NAMALWA (cell line): ENCODE data around the gene PSMB1.

ENCODE experiments used
- DNase-seq: peaks from one replicate; pipeline ENCODE4 v3.0.0-alpha.2; 2015; ENCODE audit warnings: low spot score

PSMB1 gene

DNA sequence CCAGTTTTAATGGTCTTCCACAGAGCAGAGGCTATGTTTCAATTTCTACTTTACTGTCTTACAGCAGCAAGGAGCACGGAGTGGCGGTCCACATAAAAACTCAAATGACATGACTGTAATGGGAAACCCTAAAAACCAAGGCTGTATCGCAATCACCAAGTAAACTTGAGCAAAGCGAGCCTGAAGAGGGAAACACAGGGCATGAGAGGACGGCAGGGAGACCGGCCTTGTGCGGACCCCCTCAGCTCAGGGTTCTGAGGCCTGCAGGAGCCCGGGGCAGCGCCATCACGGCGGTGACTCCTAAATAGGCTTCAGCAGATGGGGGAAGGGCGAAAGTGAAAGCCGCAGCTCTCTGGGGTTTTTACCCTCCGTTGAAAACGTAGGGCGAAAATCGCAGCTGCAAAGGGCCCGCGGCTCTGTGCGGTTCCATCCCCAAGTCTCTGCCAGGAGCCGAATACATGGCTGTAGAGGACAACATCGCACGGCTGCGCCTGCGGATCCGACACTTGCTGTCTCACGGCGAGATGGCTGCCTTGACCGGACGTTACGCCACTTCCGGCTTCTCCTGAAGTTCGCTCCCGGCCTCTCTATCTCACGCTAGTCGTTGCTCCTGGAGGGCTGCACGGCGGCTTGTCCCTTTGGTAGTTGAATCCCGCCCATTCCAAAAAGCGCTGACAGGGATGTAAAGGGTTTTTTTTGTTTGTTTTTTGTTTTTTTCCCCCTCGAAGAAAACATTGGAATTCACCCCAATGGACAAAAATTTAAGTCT is at the start of gene PSMB1:
Gene PSMB1 (minus strand): TSS at position 543 of the 769 bp plus-strand sequence. CDS start 65 bp downstream, at position 478.
- peak; percentile 91 for DNase-seq

DNA sequence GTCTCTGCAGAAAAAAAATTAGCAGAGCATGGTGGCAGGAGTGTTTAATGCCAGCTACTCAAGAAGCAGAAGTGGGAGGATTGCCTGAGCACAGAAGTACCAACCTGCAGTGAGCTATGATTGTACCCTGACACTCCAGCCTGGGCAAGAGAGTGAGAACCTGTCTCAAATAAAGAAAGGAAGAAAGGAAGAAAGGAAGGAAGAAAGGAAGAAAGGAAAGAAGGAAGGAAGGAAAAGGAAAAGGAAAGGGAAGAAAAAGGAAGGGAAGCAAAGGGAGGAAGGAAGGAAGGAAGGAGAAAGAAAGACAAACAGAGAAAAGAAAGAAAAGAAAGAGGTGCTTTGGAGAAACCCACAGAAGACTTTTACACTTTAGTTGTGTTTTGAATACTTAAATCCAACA is 44.2 kb upstream of the PSMB1 start:
- DNase-seq, result no peak

GRCh38 chr6:170596426-170596825 is 43.3 kb upstream of the PSMB1 start:
- DNase-seq, result no peak

DNA sequence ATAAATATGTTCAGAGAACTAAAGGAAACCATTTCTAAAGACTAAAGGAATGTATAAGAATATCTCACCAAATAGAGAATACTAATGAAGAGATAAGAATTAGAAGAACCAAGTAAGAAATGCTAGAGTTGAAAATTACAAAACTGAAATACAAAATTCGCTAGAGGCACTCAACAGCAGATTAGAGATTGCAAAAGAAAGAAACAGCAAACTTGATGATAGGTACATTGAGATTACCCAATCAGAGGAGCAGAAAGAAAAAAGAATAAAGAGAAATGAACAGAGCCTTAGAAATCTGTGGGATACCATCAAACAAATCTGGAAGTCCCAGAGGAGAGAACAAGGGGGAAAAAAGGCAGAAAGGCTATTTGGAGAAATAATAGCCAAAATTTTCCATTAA is 37.6 kb upstream of the PSMB1 start:
- no peak for DNase-seq

GRCh38 chr6:170584954-170585498 is 31.9 kb upstream of the PSMB1 start:
- DNase-seq, result no peak

DNA sequence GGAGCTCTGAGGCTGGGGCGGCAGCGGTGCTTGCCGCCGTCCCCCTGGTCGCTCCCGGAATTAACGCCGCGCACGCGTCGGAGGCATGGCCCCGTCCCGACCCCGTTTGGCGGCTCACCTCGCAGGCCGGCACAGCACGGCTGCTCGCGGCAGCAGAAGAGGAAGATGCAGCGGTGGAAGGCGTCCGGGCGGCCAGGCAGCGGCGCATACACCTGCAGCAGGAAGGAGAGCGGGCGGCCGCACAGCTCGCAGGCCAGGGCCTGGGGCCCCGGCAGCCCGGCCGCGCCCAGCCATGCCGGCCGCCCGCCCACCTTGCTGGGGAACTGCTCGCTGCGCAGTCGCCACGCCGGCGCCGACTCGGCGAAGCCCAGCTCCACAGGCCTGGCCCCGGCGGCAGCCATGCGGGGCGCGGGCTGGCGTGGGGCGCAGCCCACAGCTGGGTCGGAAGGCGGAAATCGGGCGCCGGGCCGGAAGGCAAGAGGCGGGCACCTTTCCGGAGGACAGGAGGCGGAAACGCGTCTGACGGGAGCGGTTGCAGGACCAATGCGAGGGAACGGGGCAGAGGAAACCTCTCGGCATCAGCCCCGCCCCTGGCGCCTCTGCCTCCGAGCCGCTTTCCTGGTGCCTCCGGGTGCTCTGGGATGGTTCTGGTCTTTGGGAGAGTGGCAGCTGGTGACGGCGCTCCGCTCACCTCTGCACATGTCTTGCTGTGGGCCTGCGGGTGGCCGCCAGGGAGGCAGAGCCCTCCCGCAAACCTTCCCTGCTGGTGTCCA is 31.3 kb upstream of the PSMB1 start, which contains the start of gene PDCD2:
Gene PDCD2 (minus strand): TSS at position 457 of the 773 bp plus-strand sequence. CDS start 56 bp downstream, at position 401.
- DNase-seq, result peak; percentile 94

DNA sequence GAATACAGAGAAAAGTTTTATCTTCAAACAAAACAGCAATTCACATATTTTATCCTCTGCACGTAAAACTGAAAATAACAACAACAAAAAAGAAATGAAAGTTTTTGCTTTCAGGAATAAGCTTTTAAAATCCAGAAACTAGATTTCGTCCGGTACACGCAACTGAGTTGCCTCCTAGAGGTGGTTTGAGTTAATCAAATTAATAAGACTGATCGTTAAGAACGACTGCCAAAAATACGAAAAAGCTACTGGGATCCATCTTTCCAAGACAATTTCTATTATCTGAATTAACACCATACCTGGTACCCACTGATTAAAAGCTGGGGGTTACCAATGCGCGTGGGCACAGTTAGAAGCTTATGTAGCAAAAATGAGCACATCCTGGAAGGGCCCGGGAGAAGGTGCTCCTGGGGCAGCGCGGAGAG is 30.7 kb upstream of the PSMB1 start:
- DNase-seq, result peak; percentile 53

DNA sequence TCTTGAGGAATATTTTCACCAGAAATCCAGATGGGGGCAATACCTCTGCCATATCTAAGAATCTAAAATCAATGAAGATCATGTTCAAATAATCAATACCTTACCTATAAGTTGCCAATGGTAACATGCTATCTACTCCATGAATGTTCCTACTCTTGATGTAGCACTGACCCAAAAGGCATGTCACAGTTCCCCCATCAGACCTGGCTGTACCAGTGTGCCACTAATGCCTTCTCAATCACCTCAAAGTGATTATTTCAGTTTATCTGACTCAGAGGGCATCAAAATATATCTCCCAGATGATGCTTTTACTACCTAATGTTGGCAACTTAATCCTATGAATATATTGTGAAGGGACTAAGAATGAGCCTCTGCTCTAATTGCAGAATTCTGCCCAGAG is 25.8 kb upstream of the PSMB1 start:
- no peak for DNase-seq

GRCh38 chr6:170575250-170575649 is 22.1 kb upstream of the PSMB1 start:
- DNase-seq, result peak; percentile 42

GRCh38 chr6:170572704-170573466 is 19.8 kb upstream of the PSMB1 start:
- DNase-seq, result no peak

GRCh38 chr6:170564936-170565530 is 11.9 kb upstream of the PSMB1 start:
- DNase-seq, result no peak

- DNase-seq, result no peak
Observed at GRCh38 chr6:170561555-170561954, 8.4 kb upstream of the PSMB1 start.

DNA sequence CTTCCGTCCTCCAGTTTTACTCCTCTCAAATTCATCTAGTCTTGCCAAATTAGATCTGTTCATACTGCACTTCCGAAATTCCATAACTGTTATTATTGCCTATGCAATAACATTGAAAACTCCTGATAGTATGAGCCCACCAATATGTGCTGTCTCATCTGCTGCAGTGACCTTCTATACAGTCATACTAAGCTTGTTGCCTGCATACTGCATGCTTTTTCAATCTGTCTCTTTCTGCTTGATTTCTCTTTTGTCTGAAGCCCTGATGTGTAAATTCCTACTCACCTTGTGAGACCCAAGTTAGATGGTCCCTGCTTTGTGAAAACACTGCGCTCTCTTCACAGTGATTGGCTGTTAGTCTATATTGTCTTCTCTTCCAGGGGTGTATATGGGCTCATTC is 2.2 kb upstream of the PSMB1 start:
- DNase-seq, result peak; percentile 10

DNA sequence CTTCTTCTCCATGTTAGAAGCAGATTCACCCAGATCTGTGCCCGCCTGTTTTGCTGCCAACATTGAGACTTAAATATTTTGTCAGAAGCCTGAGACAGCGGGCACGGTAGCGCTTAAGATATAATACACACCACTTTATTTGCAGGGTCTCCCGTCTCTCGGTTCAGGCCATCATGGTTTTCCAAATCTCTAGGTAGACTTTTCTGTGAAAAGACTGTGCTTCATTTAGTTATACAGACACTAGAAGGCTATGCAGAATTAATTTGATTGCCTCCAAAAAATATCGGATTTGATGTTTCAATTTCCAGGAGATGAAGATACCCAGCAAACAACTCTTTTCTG is 1.7 kb upstream of the PSMB1 start:
- DNase-seq, result peak; percentile 32

DNA sequence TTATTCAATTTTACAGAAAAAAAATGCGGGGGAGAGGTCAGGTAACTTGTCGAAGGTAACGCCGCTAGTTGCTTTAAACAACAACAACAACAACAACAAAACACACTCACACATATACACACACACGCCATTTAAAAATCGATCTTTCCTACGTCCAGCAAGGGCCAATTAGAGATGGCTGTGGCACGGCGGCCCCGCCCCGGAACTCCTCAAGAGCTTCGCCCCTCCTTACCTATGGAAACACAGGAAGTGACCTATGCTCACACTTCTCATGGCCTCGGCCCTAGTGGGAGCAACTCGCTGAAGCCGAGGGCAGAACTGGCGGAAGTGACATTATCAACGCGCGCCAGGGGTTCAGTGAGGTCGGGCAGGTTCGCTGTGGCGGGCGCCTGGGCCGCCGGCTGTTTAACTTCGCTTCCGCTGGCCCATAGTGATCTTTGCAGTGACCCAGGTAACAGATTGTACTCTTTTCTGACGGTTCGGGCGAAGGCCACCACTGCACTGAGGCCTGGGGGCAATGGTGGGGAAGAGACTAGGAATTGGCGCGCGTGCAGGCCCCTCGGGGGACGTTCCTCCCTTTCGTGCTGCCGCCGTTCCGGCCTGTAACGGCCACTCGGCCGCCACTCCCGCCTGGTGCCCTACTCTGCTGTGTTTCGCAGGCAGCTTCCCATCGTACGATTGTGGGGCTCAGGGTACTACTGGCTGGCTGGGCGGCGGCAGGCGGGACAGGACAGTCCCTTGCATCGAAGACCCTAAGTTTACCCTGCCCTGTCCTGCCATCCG is 1.1 kb upstream of the PSMB1 start, which contains the start of gene TBP:
Gene TBP (plus strand): TSS at position 357 of the 783 bp plus-strand sequence. CDS start 2,661 bp downstream, outside the sequence.
- peak; percentile 99 for DNase-seq

- DNase-seq, result peak; percentile 82
Observed at GRCh38 chr6:170553534-170554012, 466 bp upstream of the PSMB1 start.

GRCh38 chr6:170545405-170545804 is 7.7 kb downstream of the PSMB1 start:
- DNase-seq, result no peak

- DNase-seq, result no peak
Observed at GRCh38 chr6:170542031-170542719, 10.9 kb downstream of the PSMB1 start.

DNA sequence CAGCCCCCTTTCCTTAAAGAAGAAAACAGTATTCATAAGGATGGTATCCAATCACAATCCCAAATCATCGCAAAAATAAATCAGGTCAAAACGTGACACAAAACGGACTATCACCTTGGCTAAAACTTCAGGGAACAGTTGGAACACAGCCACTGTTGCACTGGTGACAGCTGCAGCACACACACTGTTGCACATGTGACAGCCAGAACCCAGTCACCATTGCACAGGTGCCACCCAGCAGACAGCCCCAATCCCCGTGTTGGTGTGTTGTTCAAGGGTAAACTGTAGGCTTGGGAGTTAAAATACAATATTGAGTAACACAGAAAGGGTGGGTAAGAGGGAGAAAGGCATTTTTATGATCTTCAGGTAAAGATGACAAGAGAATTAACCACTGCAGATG is 15.8 kb downstream of the PSMB1 start:
- DNase-seq, result no peak

DNA sequence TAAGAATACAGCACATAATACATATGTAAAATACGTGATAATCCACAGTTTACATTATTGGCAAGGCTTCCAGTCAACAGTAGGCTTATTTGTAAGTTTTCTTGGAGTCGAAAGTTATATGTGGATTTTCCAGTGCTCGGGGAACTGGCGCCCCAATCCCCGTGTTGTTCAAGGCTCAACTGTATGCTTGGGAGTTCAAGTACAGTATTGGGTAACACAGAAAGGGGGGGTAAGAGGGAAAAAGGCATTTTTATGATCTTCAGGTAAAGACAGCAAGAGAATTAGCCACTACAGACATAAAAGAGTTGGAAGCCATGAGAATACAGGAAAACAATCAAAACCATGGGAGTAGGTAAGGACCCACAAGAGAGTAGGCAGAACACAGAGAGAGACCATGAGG is 16.4 kb downstream of the PSMB1 start:
- DNase-seq, result no peak
